A172 (cell line): Measurements from ENCODE around the gene USP21. TPM values are rescaled to one million over a fixed set of nuclear protein-coding genes. Genes with fewer than 3 reads are reported as not detected.

Experiments used
- DNase-seq: peaks from one replicate; pipeline ENCODE4 v3.0.0-alpha.2; 2015; ENCODE audit warnings: low spot score
- total RNA-seq: library from RNA; depleted of rRNA; stranded (reverse); fragments of >200 nt; shearing (Covaris generic); gene quantifications from 2 replicates; pipeline ENCODE4 v1.2.3, GENCODE V29; 2014

Gene USP21
- total RNA-seq, 1 experiment from 2014 or later = 5.2 TPM

DNA sequence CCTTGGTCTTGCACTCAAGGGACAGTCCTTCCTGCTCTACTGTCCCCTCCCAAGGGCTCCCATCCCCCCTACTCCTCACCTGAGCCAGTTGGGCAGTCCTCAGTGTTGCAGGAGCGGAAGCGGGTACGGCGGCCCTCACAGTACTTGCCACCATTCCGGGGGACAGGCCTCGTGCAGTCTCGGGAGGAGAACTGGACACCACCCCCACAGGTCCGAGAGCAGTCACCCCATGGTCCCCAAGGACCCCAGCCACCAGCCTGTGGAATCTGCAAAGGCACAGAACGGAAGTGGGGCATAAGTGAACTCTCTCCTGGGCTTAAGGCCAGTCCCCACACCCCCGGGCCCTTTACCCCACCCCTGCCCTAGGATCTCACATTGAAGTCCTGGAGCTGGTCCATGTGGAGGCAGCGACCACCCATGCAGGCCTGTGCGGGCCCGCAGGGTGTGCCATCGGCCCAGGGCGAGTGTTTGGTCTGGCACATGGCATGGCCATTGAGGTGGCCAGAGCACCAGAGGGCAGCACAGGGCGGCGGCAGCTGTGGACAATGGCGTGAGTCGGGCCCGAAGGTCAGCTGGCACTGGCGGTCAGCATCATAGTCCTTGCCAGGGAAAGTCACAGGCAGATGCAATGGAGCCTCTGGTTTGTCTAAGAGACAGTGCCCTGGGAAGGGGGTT is 34.4 kb downstream of the USP21 start:
- DNase-seq = no peak

DNA sequence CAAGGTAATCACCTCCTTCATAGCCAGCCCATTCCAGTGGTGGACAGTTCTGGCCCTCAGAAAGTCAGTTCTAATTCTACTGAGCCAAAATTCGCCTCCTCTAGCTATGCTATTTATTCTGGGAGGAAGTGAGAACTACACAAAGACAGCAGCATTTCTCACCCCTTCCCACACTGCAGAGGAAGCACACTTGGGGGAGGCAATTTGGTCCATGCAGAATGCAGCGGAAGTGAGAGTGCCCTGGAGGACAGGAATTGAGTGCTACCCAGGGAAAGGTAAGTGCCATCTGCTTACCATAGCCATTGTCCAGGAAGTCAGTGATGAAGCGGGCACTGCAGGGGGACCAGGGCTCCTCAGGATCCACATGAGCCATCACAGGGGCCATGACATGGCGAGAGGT is 35.9 kb downstream of the USP21 start:
- DNase-seq = no peak

DNA sequence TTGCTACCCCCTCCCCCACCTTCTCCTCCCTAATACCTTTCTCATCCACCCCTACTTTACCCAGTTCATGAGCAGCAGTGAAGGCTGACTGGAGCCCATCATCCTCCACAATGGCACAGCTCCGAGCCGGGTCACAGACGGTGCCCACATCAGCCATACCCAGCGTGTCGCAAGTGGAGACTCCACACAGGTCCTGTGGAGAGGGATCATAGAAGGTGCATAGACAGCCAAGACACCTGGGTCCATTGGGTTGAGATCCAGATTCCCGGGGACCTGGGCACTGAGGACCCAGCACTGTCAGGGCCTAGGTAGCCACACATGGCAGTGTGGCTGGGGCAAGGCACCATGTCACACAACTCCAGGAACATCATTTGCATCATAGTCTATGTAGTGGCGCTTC is 36.8 kb downstream of the USP21 start:
- DNase-seq = no peak

DNA sequence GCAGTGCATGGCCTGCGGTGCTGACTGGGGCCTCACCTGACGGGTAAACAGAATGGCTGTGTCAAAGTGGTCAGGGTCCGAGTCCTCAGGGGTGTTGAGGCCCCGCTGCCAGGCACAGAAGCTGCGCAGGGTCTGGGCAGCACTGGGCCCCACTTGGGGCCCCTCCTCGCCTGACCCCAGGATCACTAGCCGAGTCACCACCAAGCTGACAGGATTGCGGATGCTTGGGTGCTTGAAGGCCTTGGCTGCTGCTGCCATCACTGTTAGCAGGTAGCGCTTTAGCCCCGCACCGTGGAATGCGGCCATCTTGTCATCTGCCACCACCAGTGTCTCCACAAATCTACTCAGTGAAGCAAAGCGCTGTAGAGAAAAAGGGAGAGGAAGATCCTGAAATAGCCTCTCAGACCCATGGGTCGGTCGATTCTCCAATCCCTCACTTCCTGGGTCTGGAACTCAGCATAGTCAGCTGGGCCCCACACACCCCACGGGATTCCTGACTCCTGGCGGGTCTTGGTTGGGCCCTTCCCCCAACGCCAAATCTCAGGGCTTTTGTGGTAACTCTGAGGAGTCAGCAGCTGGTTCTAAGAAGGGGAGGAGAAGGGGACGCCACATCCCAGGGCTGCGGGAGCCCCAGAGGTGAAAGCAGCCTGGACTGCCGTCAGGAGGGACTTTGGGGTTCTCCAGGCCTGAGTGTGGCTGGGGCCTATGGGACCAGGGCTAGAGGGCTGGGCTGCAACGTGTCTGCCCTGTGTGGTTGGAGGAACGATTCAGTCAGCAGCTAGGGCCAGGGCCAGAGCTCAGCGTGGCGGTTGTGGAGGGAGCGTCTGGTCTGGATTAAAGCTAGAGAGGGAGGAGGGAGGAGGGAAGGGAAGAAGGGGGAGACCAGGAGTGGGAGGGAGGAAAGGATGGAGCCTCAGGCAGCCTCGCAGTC is 37.5 kb downstream of the USP21 start:
- DNase-seq = no peak

DNA sequence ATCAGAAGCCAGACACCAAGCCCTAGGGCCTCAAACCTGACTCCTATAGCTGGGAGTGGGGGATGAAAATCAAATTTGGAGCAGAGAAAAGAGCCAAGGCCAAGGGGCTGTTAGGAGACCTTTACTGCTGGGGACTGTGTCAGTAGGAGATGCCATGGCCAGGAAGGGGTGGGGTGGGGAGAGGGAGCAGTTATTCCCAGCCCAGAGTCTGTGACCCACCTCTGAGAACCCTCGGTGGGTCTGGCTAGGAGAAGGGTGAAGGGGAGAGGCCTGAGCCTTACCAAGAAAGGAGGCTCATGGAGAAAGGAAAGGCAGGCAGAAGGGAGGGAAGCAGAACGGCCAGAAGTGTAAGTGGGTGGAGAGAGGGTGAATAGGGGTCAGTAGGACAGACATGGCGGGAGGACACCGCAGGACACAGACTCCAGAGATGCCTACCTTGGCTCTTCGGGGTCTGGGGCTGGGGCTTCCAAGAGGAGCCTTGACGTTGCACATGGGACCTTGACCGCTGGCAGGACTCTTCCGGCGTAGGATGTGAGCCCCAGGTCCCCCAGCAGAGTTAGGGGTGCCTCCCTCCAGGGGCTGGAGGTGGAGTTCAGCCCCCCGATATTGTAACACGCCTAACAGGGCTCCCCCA is 38.4 kb downstream of the USP21 start:
- DNase-seq = no peak

DNA sequence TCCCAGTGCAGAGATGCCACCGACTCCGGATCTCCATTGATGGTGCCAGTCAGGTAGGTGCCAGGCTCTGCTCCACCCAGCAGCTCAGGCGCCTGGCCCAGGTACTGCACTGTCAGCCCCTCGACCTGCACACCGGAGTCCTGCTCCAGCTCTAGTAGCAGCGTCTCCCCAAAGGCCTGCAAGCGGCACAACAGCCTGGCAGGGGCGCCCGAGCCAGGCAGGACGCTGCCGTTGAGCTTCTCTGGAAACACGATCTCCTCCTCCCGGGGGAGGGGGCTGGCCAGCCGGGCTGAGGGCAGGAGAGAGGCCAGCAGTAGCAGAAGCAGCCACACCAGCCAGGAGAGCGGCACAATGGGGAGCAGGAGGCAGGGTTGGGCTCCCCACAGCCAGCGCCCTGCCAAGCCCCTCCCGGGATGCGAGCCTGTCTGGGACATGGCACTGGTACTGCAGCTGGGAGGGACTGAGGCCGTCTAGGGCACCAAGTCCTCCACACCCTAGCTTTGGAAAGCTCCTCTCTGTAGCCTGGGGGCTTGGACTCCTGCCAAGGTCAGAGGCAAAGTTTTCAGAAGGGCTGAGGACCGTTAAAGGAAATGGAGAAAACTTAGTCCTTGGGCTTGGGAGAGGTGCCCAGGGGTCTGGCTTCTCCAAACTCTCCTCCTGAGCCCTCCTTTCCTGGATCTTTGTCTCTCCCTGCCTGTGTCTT is 39.0 kb downstream of the USP21 start:
- DNase-seq = no peak

DNA sequence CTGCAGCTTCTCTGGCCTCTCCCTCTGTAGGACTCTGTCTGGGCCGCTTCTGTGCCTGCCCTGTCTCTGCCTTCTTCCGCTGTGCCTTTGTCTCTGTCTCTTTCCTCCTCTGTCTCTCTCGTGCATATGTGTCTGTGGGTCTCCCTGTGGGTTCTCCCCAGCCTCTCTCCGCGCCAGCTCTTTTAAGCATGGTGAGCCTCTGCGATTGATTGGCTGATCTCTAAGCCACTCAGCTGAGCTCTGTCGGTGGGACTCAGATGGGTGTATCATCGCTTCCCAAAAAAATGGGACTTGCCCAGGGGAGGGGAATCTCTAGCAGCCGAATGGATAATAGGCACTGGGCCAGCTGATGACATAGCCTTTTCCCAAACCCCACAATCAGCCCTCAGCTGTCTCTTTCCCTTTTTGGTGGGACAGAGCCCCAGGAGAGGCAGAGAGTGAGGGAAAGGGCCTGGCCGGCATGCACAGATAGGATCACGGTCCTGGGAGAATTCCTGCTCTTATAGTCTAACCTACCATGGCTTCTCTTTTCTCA is 39.7 kb downstream of the USP21 start, which contains the start of gene ADAMTS4:
TSS of gene ADAMTS4 (minus strand) at position 158 of the 535 bp plus-strand sequence. CDS start 427 bp downstream, outside the sequence.
- DNase-seq = no peak

DNA sequence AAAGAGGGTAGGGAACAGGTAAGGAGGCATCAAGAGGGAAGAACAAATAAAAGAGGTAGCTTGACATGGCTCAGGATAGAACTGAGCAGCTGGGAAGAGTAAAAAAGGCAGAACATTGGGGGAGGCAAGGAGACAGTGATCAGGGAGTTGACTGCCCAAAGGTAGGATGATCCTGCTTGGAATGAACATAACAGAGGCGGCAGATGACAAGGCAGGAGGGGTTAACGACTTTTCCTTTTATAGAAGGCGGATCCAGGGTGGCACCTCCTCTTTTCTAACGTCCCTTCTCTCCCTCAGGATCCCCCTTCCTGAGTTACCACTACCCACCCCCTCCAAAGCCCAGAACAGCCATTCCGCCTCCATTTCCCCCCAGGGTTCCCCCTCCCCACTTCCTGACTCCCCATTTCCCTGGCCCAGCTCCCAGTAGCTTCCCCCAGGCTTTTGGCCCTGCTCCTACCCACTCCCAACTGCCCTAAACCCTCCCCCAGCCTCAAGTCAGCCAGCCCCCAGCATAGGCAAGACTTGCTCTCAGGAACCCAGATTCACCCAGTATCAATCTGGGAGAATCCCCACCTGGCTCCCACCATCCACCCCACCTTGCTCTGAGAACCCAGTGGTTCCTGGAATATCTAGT is 40.3 kb downstream of the USP21 start:
- DNase-seq = no peak

DNA sequence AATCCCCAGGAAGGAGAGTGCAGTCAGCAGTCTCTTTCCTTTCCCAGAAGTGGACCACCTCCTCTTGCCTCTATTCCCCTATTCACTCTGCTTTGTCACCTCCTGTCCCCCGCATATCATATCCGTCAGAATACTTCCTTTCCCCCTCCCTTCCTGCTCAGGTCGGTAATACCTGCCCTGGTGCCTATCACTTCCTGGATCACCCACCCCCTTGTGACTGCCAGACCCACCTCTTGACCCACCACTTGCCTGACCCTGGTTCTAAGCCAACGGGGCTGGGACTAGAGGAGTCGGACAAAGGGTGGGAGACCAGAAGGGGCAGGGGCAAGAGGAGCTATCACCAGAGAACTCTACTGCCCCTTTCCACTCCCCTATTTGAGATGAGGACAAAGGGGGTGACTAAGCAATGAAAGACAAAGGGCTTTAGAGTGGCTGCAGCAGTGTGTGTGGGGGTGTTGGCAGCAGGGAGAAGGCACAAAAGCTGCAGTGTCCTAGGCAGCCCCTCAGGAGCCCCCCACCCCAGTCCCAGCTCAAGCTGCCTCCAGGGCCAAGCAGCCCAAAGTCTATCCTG is 41.2 kb downstream of the USP21 start:
- DNase-seq = no peak

DNA sequence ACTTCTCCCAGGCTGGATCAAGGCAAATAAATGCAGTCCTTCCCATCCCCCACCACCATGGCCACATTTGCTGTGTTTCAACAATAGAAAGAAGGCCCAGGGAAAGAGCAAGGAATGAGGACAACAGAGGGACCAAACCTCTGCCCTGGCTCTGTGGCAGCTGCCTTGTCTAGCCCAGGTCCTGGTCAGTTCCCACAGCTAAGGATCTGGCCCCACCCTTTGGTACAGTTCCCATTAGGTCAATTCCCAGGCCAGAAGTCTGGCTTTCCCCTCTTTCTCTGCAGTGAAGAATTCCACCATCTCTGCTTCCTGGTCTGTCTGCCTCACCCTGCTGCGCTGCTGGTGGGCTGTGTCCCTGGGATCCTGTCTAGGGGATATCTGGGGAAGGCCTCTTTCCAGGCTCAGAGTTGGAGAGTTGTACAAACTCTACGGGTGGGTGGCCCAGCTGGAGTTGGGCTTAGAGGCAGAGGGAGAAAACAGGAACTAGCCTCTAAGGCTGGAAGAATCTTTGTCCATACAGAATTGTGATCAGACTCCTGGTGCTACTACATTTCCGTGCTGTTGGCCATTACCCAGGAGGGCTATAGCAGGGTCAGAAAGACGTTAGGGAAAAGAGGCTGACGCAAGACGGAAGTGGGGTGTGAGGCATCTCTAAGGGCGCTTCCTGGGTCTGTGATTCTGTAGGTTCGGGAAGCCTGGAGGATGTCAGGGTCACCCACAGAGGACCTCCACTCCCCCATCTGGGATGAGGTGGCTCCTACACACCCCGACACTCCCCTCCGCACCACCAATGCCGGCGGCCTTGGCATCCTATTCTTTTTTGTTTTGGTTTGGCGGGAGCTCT is 41.9 kb downstream of the USP21 start:
- no peak for DNase-seq

DNA sequence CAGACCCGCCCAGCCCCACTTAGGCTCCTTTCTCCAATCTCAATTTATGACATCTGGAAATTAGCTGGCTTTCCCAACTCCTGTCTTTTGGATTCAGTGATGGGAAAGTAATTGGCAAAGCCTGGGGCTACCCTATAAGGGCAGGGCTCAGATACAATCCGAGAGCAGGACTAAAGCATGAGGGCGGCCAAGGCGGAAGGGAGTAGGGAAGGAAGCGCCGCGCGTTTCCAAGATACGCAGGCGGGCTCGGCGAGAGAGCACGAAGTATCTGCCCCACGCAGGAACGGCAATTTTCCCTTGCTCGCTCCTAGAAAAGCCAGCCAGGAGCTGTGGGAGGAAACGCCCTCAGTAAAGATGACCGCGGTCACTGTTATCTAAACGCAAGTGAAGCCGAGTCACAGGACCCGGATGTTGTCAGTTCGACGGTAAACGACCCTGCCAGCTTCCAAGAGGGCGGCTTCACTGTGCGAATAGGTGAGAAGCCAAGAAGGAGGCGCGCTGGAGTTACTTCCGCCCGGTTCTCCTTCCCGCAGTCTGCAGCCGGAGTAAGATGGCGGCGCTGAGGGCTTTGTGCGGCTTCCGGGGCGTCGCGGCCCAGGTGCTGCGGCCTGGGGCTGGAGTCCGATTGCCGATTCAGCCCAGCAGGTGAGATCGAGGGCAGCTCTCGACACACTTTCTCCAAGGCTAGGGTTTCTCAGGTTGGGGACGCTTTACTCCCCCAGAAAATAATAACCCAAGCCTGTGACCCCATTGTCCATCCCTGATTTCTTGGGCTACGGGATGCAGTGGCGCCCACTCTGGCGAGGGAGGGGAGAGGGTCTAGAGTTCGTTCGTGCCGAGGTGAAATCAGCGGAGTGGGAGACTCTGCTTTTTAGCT is 42.8 kb downstream of the USP21 start, which contains the start of gene NDUFS2:
TSS of gene NDUFS2 (plus strand) at position 532 of the 877 bp plus-strand sequence. CDS start at position 551, 19 bp downstream.
- DNase-seq = peak; percentile 99

DNA sequence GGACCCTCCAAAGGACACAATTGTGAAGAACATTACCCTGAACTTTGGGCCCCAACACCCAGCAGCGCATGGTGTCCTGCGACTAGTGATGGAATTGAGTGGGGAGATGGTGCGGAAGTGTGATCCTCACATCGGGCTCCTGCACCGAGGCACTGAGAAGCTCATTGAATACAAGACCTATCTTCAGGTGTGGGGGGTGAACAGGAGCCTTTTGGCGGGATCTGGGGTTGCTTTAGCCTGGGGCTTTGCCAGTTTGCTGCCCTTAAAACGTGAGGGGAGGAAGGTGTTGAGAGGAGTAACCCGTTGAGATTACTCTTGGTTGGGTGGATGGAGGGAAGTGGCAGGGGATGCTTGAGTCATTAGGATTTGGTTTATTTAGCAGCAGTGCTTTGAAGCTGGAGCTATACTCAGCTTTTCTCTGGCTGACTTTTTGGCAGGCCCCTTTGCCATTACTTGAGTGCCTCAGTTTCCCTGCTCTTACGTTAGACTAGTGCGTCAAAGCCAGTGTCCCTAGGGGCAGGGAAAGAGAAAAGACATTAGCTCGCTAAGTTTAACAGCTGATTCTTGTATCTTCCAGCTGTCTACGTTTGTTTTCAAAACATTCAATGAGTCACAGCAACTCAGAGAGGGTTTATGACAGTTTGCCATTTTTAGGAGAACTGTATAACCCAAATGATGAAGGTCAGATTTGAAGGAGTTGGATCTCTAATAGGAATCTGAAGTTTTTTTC is 47.3 kb downstream of the USP21 start:
- DNase-seq = no peak

DNA sequence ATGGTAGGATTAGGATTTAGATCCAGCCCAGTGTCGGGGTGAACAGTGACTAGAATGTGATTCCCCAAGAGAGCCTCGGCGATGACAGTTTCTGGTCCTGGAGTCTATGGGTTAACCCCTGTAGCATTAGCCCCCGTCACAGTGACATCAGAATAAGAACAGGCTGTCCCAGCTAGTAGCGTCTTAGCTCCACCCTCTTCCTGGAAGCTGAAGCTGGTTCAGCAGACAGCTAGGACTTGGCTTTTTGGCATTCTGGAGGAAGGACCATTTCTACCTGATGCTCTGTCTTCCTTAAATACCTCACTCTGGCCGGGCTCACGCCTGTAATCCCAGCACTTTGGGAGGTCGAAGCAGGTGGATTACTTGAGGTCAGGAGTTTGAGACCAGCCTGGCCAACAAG is 47.9 kb downstream of the USP21 start:
- DNase-seq = no peak

DNA sequence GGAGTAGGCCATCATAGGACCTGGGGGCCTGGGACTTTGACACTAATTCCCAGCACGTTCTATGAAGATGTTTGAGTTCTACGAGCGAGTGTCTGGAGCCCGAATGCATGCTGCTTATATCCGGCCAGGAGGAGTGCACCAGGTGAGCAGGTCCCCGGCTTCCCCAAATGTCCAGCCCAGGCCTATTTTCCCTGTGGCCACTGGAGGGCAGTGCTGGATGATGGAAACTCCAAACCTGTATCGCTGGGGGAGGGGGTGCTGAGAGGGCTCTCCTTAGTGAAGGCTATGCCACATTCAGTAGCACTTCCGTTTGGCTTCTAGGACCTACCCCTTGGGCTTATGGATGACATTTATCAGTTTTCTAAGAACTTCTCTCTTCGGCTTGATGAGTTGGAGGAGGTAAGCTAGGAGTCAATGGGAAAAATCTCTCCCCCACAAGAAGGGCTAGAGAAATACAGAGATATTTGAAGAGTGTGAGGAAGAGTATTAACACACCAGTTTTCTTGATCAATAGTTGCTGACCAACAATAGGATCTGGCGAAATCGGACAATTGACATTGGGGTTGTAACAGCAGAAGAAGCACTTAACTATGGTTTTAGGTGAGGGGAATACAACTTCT is 50.6 kb downstream of the USP21 start:
- DNase-seq = peak; percentile 83

DNA sequence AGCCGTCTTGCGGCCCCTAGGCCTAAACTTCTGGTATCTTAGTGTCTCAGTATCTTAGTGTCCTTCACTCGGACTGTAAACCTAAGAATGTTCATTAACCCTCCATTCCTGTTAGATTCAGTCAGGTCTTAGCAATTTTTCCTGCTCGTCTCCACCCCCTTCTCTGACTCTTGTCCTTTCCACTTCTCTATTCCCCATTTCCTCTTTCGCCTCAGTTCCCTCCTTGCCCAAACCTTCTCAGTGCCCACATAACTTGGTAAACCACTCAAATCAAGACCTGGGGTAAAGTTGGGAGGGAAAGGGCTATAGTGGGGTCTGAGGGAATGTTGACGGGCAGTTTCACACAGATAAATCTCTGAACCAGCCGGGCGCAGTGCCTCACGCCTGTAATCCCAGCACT is 55.1 kb downstream of the USP21 start:
- DNase-seq = no peak

DNA sequence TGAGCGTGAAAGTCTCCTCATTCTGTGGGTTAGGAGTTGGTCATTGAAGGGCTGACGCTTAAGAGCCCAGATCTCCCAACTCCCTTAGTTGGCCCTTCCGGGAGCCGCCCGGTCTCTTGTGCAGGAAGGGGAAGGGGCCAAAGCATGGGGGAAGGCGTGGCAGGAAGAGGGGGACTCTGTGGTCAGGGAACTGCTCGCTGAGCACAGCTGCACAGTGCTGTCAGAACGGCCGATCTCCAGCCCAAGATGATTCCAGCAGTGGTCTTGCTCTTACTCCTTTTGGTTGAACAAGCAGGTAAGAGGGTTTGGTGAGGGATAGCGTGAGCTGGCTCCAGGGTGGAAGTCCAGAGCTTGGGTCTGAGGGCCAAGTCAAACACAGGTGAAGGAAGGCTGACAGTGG is 55.8 kb downstream of the USP21 start, which contains the start of gene FCER1G:
TSS of gene FCER1G (plus strand) at position 220 of the 400 bp plus-strand sequence. CDS start at position 247, 27 bp downstream.
- no peak for DNase-seq
